GM23338 (cell line): ENCODE measurements around the gene MPPED2. TPM values are rescaled to one million over a fixed set of nuclear protein-coding genes. Genes with fewer than 3 reads are reported as not detected.
A peak's percentile ranks its signal among the peaks of the same experiment; 100 is the strongest.

Experiments used
- ATAC-seq: fragments of 200-7000 bp; cut with Tn5 transposase; 3 replicates; pipeline ENCODE4 v1.9.1; 2020
- DNase-seq: peaks from one replicate; pipeline ENCODE4 v3.0.0-alpha.2; 2015; ENCODE audit warnings: low spot score
- H2AFZ ChIP-seq: fragments of 200-600 bp; sonication (generic); 2 replicates; pipeline ENCODE4 v1.8.0; 2016; ENCODE audit warnings: antibody characterized with exemption, mild to moderate bottlenecking, moderate library complexity
- H3F3A ChIP-seq: fragments of 200-600 bp; sonication (generic); replicated peaks from 2 replicates; pipeline ENCODE4 v1.8.0; 2017; ENCODE audit warnings: antibody characterized with exemption, mixed run types, low read depth
- H3K27ac ChIP-seq: fragments of 200-600 bp; sonication (generic); 2 replicates; pipeline ENCODE4 v1.6.1; 2016; ENCODE audit warnings: low read depth
- H3K27me3 ChIP-seq: fragments of 200-600 bp; sonication (generic); 2 replicates; pipeline ENCODE4 v1.8.0; 2016; ENCODE audit warnings: mild to moderate bottlenecking, mixed run types, moderate library complexity; ENCODE audit not compliant: insufficient read depth
- H3K36me3 ChIP-seq: fragments of 200-600 bp; sonication (generic); 2 replicates; pipeline ENCODE4 v1.8.0; 2016; ENCODE audit warnings: mild to moderate bottlenecking; ENCODE audit not compliant: insufficient read depth
- H3K4me1 ChIP-seq: fragments of 200-600 bp; sonication (generic); 2 replicates; pipeline ENCODE4 v1.8.0; 2016; ENCODE audit warnings: mild to moderate bottlenecking, moderate library complexity; ENCODE audit not compliant: insufficient read depth
- H3K4me2 ChIP-seq: fragments of 200-600 bp; sonication (generic); 2 replicates; pipeline ENCODE4 v1.7.1; 2017; ENCODE audit warnings: mixed run types
- H3K4me3 ChIP-seq: fragments of 200-600 bp; sonication (generic); 2 replicates; pipeline ENCODE4 v1.6.1; 2016; ENCODE audit warnings: mixed run types
- H3K79me2 ChIP-seq: fragments of 200-600 bp; sonication (generic); replicated peaks from 2 replicates; pipeline ENCODE4 v1.8.0; 2017; ENCODE audit warnings: mild to moderate bottlenecking; ENCODE audit not compliant: insufficient read depth
- H3K9me2 ChIP-seq: fragments of 200-600 bp; sonication (generic); 2 replicates; pipeline ENCODE4 v1.8.0; 2017; ENCODE audit not compliant: insufficient read depth
- H4K20me1 ChIP-seq: fragments of 200-600 bp; sonication (generic); replicated peaks from 2 replicates; pipeline ENCODE4 v1.8.0; 2017; ENCODE audit warnings: mild to moderate bottlenecking; ENCODE audit not compliant: insufficient read depth
- H3K27ac Mint-ChIP-seq: 2 replicates; pipeline ENCODE4 v1.8.0; 2020; ENCODE audit warnings: inconsistent platforms, mild to moderate bottlenecking, moderate library complexity, mixed read lengths
- H3K27me3 Mint-ChIP-seq: 3 replicates; pipeline ENCODE4 v1.8.0; 2022; ENCODE audit warnings: low read depth, mild to moderate bottlenecking, moderate library complexity, mixed read lengths, inconsistent platforms; ENCODE audit not compliant: insufficient read depth, poor library complexity
- H3K36me3 Mint-ChIP-seq: 3 replicates; pipeline ENCODE4 v1.8.0; 2021; ENCODE audit warnings: low read depth, mild to moderate bottlenecking, inconsistent platforms, moderate library complexity, mixed read lengths
- H3K4me1 Mint-ChIP-seq: 3 replicates; pipeline ENCODE4 v1.8.0; 2020; ENCODE audit warnings: mild to moderate bottlenecking, inconsistent platforms, mixed read lengths
- H3K4me3 Mint-ChIP-seq: 3 replicates; pipeline ENCODE4 v1.8.0; 2021; ENCODE audit warnings: moderate library complexity, mild to moderate bottlenecking, inconsistent platforms, mixed read lengths
- H3K9me3 Mint-ChIP-seq: 3 replicates; pipeline ENCODE4 v1.8.0; 2020; ENCODE audit warnings: moderate library complexity, mild to moderate bottlenecking, inconsistent platforms, mixed read lengths
- EZH2 ChIP-seq: fragments of 200-600 bp; sonication (generic); IDR thresholded peaks from one replicate; pipeline ENCODE4 v1.8.0; 2017; ENCODE audit warnings: antibody characterized with exemption, mild to moderate bottlenecking, low read depth; ENCODE audit not compliant: unreplicated experiment
- NANOG ChIP-seq: IDR thresholded peaks from 2 replicates; pipeline ENCODE4 v1.6.1; 2016; ENCODE audit warnings: antibody characterized with exemption, borderline replicate concordance
- POLR2AphosphoS5 ChIP-seq: IDR thresholded peaks from 2 replicates; pipeline ENCODE4 v1.6.1; 2016; ENCODE audit warnings: antibody characterized with exemption, low read depth
- REST ChIP-seq: IDR thresholded peaks from one replicate; pipeline ENCODE4 v1.6.1; 2018; ENCODE audit warnings: antibody characterized with exemption; ENCODE audit not compliant: unreplicated experiment
- STAT1 ChIP-seq: IDR thresholded peaks from one replicate; pipeline ENCODE4 v1.6.1; 2016; ENCODE audit warnings: antibody characterized with exemption; ENCODE audit not compliant: unreplicated experiment
- ZNF114 ChIP-seq: fragments of 250-450 bp; sonication (Bioruptor Pico); IDR thresholded peaks from 2 replicates; pipeline ENCODE4 v1.5.0; 2020; ENCODE audit warnings: mild to moderate bottlenecking, moderate library complexity
- ZNF331 ChIP-seq: fragments of 250-450 bp; sonication (Bioruptor Pico); IDR thresholded peaks from 2 replicates; pipeline ENCODE4 v1.5.0; 2020; ENCODE audit warnings: low read depth, mild to moderate bottlenecking, moderate library complexity
- polyA plus RNA-seq: library from polyadenylated mRNA; unstranded; fragments of >200 nt; fragmentation: Nextera tagmentation; extraction: Ambion mirVana; gene quantifications from 2 replicates; pipeline ENCODE4 v1.2.1, GENCODE V29; 2016
- total RNA-seq: library from RNA; depleted of rRNA; stranded (reverse); fragments of >200 nt; shearing (Covaris generic); gene quantifications from 2 replicates; pipeline ENCODE4 v1.2.3, GENCODE V29; 2014
- TF ChIP-seq, protein P1 (sequence below): fragments of 250-450 bp; sonication (Bioruptor Pico); IDR thresholded peaks from 2 replicates; pipeline ENCODE4 v1.5.0; 2020; ENCODE audit warnings: mild to moderate bottlenecking, moderate library complexity

MPPED2 gene
- total and polyA plus RNA-seq, 2 experiments from 2014 or later: 4.4 to 6.8 TPM

DNA sequence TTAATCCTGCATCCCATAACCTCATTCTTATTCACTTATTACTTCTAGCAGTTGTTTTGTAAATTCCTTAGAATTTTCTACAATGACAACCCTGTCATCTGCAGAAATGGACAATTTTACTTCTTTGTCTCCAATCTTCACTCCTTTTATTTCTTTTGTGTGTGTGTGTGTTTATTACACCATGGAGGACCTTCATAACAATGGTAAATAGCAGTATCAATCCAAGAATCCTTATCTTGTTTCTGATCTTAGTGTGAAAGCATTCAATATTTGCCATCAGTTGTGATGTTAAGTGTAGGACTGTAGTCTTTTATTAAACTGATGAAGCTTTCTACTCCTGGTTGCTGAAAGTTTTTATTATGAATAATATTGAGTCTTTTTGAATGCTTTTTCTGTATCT lies 109.1 kb downstream of the MPPED2 start (continued):
- TF ChIP-seq, protein P1, sequence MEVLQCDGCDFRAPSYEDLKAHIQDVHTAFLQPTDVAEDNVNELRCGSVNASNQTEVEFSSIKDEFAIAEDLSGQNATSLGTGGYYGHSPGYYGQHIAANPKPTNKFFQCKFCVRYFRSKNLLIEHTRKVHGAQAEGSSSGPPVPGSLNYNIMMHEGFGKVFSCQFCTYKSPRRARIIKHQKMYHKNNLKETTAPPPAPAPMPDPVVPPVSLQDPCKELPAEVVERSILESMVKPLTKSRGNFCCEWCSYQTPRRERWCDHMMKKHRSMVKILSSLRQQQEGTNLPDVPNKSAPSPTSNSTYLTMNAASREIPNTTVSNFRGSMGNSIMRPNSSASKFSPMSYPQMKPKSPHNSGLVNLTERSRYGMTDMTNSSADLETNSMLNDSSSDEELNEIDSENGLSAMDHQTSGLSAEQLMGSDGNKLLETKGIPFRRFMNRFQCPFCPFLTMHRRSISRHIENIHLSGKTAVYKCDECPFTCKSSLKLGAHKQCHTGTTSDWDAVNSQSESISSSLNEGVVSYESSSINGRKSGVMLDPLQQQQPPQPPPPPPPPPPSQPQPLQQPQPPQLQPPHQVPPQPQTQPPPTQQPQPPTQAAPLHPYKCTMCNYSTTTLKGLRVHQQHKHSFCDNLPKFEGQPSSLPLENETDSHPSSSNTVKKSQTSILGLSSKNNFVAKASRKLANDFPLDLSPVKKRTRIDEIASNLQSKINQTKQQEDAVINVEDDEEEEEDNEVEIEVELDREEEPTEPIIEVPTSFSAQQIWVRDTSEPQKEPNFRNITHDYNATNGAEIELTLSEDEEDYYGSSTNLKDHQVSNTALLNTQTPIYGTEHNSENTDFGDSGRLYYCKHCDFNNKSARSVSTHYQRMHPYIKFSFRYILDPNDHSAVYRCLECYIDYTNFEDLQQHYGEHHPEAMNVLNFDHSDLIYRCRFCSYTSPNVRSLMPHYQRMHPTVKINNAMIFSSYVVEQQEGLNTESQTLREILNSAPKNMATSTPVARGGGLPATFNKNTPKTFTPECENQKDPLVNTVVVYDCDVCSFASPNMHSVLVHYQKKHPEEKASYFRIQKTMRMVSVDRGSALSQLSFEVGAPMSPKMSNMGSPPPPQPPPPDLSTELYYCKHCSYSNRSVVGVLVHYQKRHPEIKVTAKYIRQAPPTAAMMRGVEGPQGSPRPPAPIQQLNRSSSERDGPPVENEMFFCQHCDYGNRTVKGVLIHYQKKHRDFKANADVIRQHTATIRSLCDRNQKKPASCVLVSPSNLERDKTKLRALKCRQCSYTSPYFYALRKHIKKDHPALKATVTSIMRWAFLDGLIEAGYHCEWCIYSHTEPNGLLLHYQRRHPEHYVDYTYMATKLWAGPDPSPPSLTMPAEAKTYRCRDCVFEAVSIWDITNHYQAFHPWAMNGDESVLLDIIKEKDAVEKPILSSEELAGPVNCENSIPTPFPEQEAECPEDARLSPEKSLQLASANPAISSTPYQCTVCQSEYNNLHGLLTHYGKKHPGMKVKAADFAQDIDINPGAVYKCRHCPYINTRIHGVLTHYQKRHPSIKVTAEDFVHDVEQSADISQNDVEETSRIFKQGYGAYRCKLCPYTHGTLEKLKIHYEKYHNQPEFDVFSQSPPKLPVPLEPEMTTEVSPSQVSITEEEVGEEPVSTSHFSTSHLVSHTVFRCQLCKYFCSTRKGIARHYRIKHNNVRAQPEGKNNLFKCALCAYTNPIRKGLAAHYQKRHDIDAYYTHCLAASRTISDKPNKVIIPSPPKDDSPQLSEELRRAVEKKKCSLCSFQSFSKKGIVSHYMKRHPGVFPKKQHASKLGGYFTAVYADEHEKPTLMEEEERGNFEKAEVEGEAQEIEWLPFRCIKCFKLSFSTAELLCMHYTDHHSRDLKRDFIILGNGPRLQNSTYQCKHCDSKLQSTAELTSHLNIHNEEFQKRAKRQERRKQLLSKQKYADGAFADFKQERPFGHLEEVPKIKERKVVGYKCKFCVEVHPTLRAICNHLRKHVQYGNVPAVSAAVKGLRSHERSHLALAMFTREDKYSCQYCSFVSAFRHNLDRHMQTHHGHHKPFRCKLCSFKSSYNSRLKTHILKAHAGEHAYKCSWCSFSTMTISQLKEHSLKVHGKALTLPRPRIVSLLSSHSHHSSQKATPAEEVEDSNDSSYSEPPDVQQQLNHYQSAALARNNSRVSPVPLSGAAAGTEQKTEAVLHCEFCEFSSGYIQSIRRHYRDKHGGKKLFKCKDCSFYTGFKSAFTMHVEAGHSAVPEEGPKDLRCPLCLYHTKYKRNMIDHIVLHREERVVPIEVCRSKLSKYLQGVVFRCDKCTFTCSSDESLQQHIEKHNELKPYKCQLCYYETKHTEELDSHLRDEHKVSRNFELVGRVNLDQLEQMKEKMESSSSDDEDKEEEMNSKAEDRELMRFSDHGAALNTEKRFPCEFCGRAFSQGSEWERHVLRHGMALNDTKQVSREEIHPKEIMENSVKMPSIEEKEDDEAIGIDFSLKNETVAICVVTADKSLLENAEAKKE: no peak
- TF ChIP-seq STAT1 (no peak), NANOG (no peak), REST (no peak)

DNA sequence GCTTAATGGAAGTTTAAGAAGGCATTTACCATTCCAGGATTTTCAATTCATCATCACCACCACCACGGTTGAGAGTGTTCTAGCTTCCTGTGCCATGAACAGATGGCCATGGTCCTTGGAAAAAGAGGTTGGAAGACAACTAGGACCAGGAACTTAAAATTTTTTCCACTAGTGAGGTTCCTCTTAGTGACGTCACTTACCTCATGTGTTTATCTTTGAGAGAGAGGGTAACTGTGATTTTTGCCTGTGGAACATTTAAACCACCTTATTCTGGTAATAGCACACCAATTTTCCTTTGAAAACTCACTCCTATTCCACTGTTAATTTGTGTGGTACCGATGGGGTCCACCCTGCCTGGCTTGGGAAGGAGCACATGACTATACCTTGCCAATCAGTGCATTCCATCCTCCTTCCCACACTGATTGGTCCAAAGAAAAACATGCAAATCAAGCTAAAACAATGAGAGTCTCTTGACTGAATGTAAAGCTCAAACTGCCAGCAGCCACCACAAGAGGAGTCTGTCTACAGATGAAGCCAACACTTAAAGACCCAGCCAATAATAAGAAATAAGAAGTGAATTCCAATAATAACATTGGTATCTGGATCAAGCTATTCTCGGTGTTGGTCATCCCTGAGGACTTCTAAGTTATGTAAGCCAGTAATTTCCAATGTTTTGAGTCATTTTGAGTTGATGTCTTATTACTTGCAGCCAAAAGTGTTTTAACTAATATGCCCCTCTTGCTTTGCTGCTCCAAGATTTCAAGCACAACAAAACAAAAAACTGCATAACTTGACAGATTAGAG lies 111.8 kb downstream of the MPPED2 start:
- Histone ChIP-seq H2AFZ (no peak overlapping the region), H3F3A (no peaks in the 10 kb centered on the region), H3K4me2 (no peak overlapping the region), H3K4me1 (peaks cover 25% of the 10 kb centered on the region), H3K9me2 (peaks cover 14% of the 10 kb centered on the region; the same call in 1 of the 2 replicates), H3K36me3 (no peaks in the 10 kb centered on the region), H4K20me1 (no peaks in the 10 kb centered on the region), H3K27me3 (no peaks in the 10 kb centered on the region), H3K4me3 (no peak overlapping the region), H3K27ac (no peak overlapping the region), H3K79me2 (no peaks in the 10 kb centered on the region)
- peaks cover 1% of the 10 kb centered on the region for H3K27me3 Mint-ChIP-seq
- no peak overlapping the region for H3K4me3 Mint-ChIP-seq
- peak; percentile 30 for DNase-seq
- peak; percentile 35; the same call in 1 of the 3 replicates for ATAC-seq
- H3K27ac Mint-ChIP-seq: no peak overlapping the region
- H3K4me1 Mint-ChIP-seq: peaks cover 23% of the 10 kb centered on the region
- peaks cover 3% of the 10 kb centered on the region; the same call in 1 of the 3 replicates for H3K36me3 Mint-ChIP-seq
- H3K9me3 Mint-ChIP-seq: no peaks in the 10 kb centered on the region
- TF ChIP-seq ZNF331 (CRISPR knock-in tag) (no peak), EZH2 (no peak), POLR2AphosphoS5 (no peak), REST (no peak), STAT1 (no peak), ZNF114 (CRISPR knock-in tag) (no peak)
